Vagina (tissue), 2 donors: ENCODE results near the gene SCUBE1.

ENCODE experiments used
- CTCF ChIP-seq, 3 experiments: fragments of 450-650 bp in 2 of 3; fragments of 200-600 bp in 1 of 3; sonication (generic) in 1 of 3; IDR thresholded peaks; one replicate each; pipeline ENCODE4 v1.5.1; 2017 to 2019; ENCODE audit warnings: antibody characterized with exemption in 3 of 3, mild to moderate bottlenecking in 2 of 3, moderate library complexity in 2 of 3
- POLR2A ChIP-seq, 2 donors: fragments of 450-650 bp; IDR thresholded peaks; one replicate each; pipeline ENCODE4 v1.6.1; 2017; ENCODE audit warnings: antibody characterized with exemption in 2 of 2, mild to moderate bottlenecking in 2 of 2, moderate library complexity in 2 of 2

GRCh38 chr22:43171607-43172006 is 171.6 kb downstream of the SCUBE1 start:
- TF ChIP-seq POLR2A (IDR thresholded peaks at IDR 0.05) (no peak), CTCF (IDR thresholded peaks at IDR 0.05) (no peak)
